PC-3 (cell line): ENCODE results near the gene IQSEC3.

ENCODE experiments used
- CTCF ChIP-seq: fragments of 300-600 bp; sonication (generic); conservative IDR thresholded peaks from 2 replicates; pipeline ENCODE4 v1.5.1; 2017; ENCODE audit warnings: antibody characterized with exemption, low read depth, mild to moderate bottlenecking, low read length
- EZH2 ChIP-seq: fragments of 300-600 bp; sonication (generic); IDR thresholded peaks from one replicate; pipeline ENCODE4 v1.6.1; 2017; ENCODE audit warnings: antibody characterized with exemption, mild to moderate bottlenecking, low read length; ENCODE audit not compliant: unreplicated experiment

GRCh38 chr12:178829-179109, 112.2 kb downstream of the IQSEC3 start:
- TF ChIP-seq CTCF (no peak), EZH2 (no peak)
